Measurements from ENCODE around the gene NPHP4.

GRCh38 chr1:5907386-5907785 lies 84.8 kb downstream of the NPHP4 start:
- TF ChIP-seq POLR2A (IDR thresholded peaks at IDR 0.05) (no peak), CTCF (IDR thresholded peaks at IDR 0.05 in 4 of 5, conservative IDR thresholded peaks at IDR 0.05 in 1 of 5) (no peak)
